GM12878 (cell line): ENCODE results near the gene MRGPRF. TPM values are rescaled to one million over a fixed set of nuclear protein-coding genes. Genes with fewer than 3 reads are reported as not detected.
A peak's percentile ranks its signal among the peaks of the same experiment; 100 is the strongest.

Source experiments
- ATAC-seq: fragments of 200-7000 bp; cut with Tn5 transposase; 3 replicates; pipeline ENCODE4 v1.9.1; 2020; ENCODE audit warnings: mild to moderate bottlenecking, moderate library complexity
- BruUV-seq: library from RNA; stranded (reverse); fragments of 400-500 nt; replicated peaks from 2 replicates; lab custom pipeline; 2021; lab: Mats Ljungman, UMichigan
- CTCF ChIA-PET: fragments of 300-600 bp; sonication (Branson Sonifier 250); formaldehyde crosslinking; extraction: SDS; loops from one replicate; lab custom pipeline; 2021; ENCODE audit warnings: inconsistent platforms; lab: Yijun Ruan, JAX
- POLR2A ChIA-PET: fragments of 350-600 bp; formaldehyde crosslinking; extraction: SDS; loops from one replicate; lab custom pipeline; 2021; ENCODE audit warnings: inconsistent platforms; lab: Charles Lee
- RAD21 ChIA-PET: fragments of 300-600 bp; sonication (Branson Sonifier 250); formaldehyde crosslinking; loops from one replicate; lab custom pipeline; 2023; ENCODE audit warnings: antibody characterized with exemption; ENCODE audit not compliant: unreplicated experiment; lab: Charles Lee
- SMC1A ChIA-PET: fragments of 300-600 bp; sonication (Branson Sonifier 250); formaldehyde crosslinking; loops from one replicate; lab custom pipeline; 2023; ENCODE audit not compliant: unreplicated experiment, uncharacterized antibody; lab: Charles Lee
- DNase-seq: peaks from one replicate; pipeline ENCODE4 v3.0.0-alpha.2; 2011; ENCODE audit warnings: low read depth, low spot score
- FAIRE-seq: peaks from 3 replicates; lab custom pipeline; 2011; peaks lifted over from hg19 to GRCh38; lab: Jason Lieb, UNC
- H2AFZ ChIP-seq: 2 replicates; pipeline ENCODE4 v1.6.0; 2011; ENCODE audit warnings: low read depth, low read length, control low read depth; ENCODE audit not compliant: control insufficient read depth
- H3K27ac ChIP-seq: 2 replicates; pipeline ENCODE4 v1.5.1; 2011; ENCODE audit warnings: control low read depth; ENCODE audit not compliant: control insufficient read depth, insufficient read depth
- H3K27me3 ChIP-seq, 2 experiments: replicated peaks in 1 of 2; 2 replicates each; pipeline versions ENCODE4 v1.6.0 to v1.6.1; 2011; ENCODE audit warnings: low read length in 1 of 2; ENCODE audit not compliant: control insufficient read depth in 2 of 2, insufficient read depth in 2 of 2
- H3K36me3 ChIP-seq, 2 experiments: 2 replicates each; pipeline ENCODE4 v1.5.1; 2011; ENCODE audit warnings: low read length in 1 of 2; ENCODE audit not compliant: control insufficient read depth in 2 of 2, insufficient read depth in 2 of 2
- H3K4me1 ChIP-seq: 2 replicates; pipeline ENCODE4 v1.6.1; 2011; ENCODE audit warnings: mild to moderate bottlenecking, low read length, moderate library complexity, mixed read lengths; ENCODE audit not compliant: control insufficient read depth, insufficient read depth
- H3K4me2 ChIP-seq: 2 replicates; pipeline ENCODE4 v1.6.0; 2011; ENCODE audit warnings: control low read depth; ENCODE audit not compliant: control insufficient read depth, insufficient read depth
- H3K4me3 ChIP-seq: fragments of 200-600 bp; sonication (generic); 2 replicates; pipeline ENCODE4 v1.5.1; 2016
- H3K79me2 ChIP-seq: 2 replicates; pipeline ENCODE4 v1.6.0; 2011; ENCODE audit warnings: low read length; ENCODE audit not compliant: control insufficient read depth, insufficient read depth
- H3K9ac ChIP-seq: 2 replicates; pipeline ENCODE4 v1.8.0; 2011; ENCODE audit warnings: low read length, control low read depth, mixed read lengths; ENCODE audit not compliant: control insufficient read depth, insufficient read depth
- H3K9me3 ChIP-seq: replicated peaks from 3 replicates; pipeline ENCODE4 v1.5.1; 2011; ENCODE audit warnings: mild to moderate bottlenecking, low read length; ENCODE audit not compliant: control insufficient read depth, insufficient read depth
- H4K20me1 ChIP-seq: 2 replicates; pipeline ENCODE4 v1.6.0; 2011; ENCODE audit not compliant: control insufficient read depth, insufficient read depth
- NR2C1 ChIP-seq: fragments of 450-650 bp; IDR thresholded peaks from 2 replicates; pipeline ENCODE4 v1.6.1; 2017; ENCODE audit warnings: antibody characterized with exemption, mild to moderate bottlenecking, moderate library complexity
- NRF1 ChIP-seq: conservative IDR thresholded peaks from 2 replicates; pipeline ENCODE4 v1.6.1; 2011; ENCODE audit warnings: mild to moderate bottlenecking, low read depth, low read length, improper control_type of control experiment
- PAX5 ChIP-seq: IDR thresholded peaks from 2 replicates; pipeline ENCODE4 v1.6.1; 2011; ENCODE audit warnings: low read depth, low read length, borderline replicate concordance
- PML ChIP-seq: IDR thresholded peaks from 2 replicates; pipeline ENCODE4 v1.6.1; 2012; ENCODE audit warnings: low read length, inconsistent platforms
- WGBS: methylation state at CpG from one replicate; pipeline ENCODE4 v1.1.6; 2016; ENCODE audit warnings: low lambda C conversion rate; ENCODE audit not compliant: insufficient replicate concordance, insufficient coverage; ENCODE audit errors: missing lambda C conversion rate; 5-methylcytosine and 5-hydroxymethylcytosine counted together
- in situ Hi-C: fragments of 300-500 bp; cut with MboI; formaldehyde crosslinking; loops from 9 replicates; pipeline ENCODE4 v1.14.3; 2018; ENCODE audit warnings: mixed read lengths
- intact Hi-C: fragments of 100-400 bp; cut with micrococcal nuclease; formaldehyde crosslinking; loops from one replicate; pipeline ENCODE4 v1.14.2; 2022; ENCODE audit not compliant: unreplicated experiment
- polyA plus RNA-seq, 11 experiments: library from polyadenylated mRNA; depleted of rRNA in 4 of 11; unstranded in 6 of 11; stranded (reverse) in 5 of 11; fragments of >200 nt; fragmentation: Nextera tagmentation in 4 of 11; fragmentation: Illumina TruSeq in 1 of 11; extraction: Ambion mirVana in 4 of 11; extraction: Trizol in 1 of 11; gene quantifications; 1 replicate in 1 of 11; 2 replicates in 10 of 11; pipeline versions ENCODE4 v1.2.1 to v1.2.3, GENCODE V29; 2011 to 2016; ENCODE audit warnings: inconsistent platforms in 2 of 11, missing spikeins in 2 of 11, low read depth in 1 of 11
- total RNA-seq, 4 experiments: library from RNA; depleted of rRNA in 3 of 4; stranded (reverse); fragments of >200 nt in 3 of 4; fragmentation: Illumina TruSeq in 1 of 4; extraction: Trizol in 1 of 4; gene quantifications; 2 replicates each; pipeline versions ENCODE4 v1.2.1 to v1.2.3, GENCODE V29; 2013 to 2021

MRGPRF gene
- total and polyA plus RNA-seq, 10 of the 15 experiments (the other 5 are each of a cell fraction or from before 2014, with no cell fraction given), result not detected

GRCh38 chr11:69048694-69049489, 35.8 kb upstream of the MRGPRF start, which contains the start of gene TPCN2 (continued):
- TF ChIP-seq PAX5, result 0 out of 2 replicates have a peak, but pooled peaks have one; percentile 15
- no peak for TF ChIP-seq PML
- TF ChIP-seq, all 136 proteins: peak for 21

- peaks cover 27% of the 10 kb centered on the region for H3K4me1 ChIP-seq
- peak overlapping the region; percentile 74 for H2AFZ ChIP-seq
- H3K79me2 ChIP-seq, result peaks cover 41% of the 10 kb centered on the region
- TF ChIP-seq NR2C1 (peak; percentile 41; the same call in 1 of the 2 replicates), NRF1 (no peak)
- H4K20me1 ChIP-seq, result no peaks in the 10 kb centered on the region; the same call in 1 of the 2 replicates
- H3K9me3 ChIP-seq, result no peaks in the 10 kb centered on the region
- FAIRE-seq (no peak), DNase-seq (no peak), ATAC-seq (no peak)
- peak overlapping the region; percentile 10; the same call in 1 of the 2 replicates for H3K4me3 ChIP-seq
- intact Hi-C loops (no loop called here), in situ Hi-C loops (no loop called here)
- H3K4me2 ChIP-seq, result peak overlapping the region; percentile 84
- ChIA-PET POLR2A (interaction anchor here (1.0 to 1.2 kb wide), 2 partner anchors 144 to 204 kb away, joined by 4 read pairs; no protein-coding TSS in a partner anchor), RAD21 (interaction anchor here (0.6 to 0.7 kb wide), 2 partner anchors 9 to 205 kb away, joined by 4 read pairs; no protein-coding TSS in a partner anchor), CTCF (interaction anchor here (1.2 to 1.4 kb wide), 2 partner anchors 10 to 42 kb away, joined by 3 to 6 read pairs; no protein-coding TSS in a partner anchor), SMC1A (no interaction called here)
- no TSS peak for BruUV-seq
- H3K36me3 ChIP-seq, result no peaks in the 10 kb centered on the region; a peak in 1 of 4 replicates
- WGBS, result 17% methylated on average over 11 of the region's 11 CpGs
- no peak overlapping the region; the same call in 1 of the 2 replicates for H3K27ac ChIP-seq
- H3K9ac ChIP-seq, result no peak overlapping the region
- H3K27me3 ChIP-seq, result no peaks in the 10 kb centered on the region
Measured at GRCh38 chr11:69048031-69048693, 35.1 kb upstream of the MRGPRF start.
